ENCODE measurements around the gene ALDH2.

DNA sequence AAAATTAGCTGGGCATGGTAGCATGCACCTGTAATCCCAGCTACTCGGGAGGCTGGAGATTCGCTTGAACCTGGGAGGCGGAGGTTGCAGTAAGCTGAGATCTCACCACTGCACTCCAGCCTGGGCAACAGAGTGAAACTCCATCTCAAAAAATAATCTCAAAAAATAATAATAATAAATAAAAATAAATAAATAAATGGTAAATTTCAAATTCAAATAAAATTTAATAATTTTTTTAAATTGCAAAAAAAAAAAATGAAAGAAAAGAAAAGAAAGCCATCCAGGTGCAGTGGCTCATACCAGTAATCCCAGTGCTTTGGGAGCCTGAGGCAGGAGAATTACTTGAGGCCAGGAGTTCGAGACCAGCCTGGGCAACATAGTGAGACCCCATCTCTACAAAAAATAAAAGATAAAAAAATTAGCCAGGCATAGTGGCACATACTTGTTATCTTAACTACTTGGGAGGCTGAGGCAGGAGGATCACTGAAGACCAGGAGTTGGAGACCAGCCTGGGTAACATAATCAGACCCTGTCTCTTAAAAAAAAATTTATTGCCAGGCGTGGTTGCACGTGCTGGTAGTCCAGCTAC, 36.4 kb downstream of the ALDH2 start:
- TF ChIP-seq, protein P1, sequence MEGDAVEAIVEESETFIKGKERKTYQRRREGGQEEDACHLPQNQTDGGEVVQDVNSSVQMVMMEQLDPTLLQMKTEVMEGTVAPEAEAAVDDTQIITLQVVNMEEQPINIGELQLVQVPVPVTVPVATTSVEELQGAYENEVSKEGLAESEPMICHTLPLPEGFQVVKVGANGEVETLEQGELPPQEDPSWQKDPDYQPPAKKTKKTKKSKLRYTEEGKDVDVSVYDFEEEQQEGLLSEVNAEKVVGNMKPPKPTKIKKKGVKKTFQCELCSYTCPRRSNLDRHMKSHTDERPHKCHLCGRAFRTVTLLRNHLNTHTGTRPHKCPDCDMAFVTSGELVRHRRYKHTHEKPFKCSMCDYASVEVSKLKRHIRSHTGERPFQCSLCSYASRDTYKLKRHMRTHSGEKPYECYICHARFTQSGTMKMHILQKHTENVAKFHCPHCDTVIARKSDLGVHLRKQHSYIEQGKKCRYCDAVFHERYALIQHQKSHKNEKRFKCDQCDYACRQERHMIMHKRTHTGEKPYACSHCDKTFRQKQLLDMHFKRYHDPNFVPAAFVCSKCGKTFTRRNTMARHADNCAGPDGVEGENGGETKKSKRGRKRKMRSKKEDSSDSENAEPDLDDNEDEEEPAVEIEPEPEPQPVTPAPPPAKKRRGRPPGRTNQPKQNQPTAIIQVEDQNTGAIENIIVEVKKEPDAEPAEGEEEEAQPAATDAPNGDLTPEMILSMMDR (IDR thresholded peaks at IDR 0.05): no peak
- no peak for TF ChIP-seq POLR2A (IDR thresholded peaks at IDR 0.05)

Measured in adrenal gland (tissue), 5 donors.